Kidney (tissue), 2 donors: ENCODE results near the gene AP3M1. TPM values are rescaled to one million over a fixed set of nuclear protein-coding genes. Genes with fewer than 3 reads are reported as not detected.

Source experiments
- polyA plus RNA-seq: library from polyadenylated mRNA; stranded (reverse); fragments of 350-450 nt; fragmentation: Illumina TruSeq; extraction: RNeasy Lipid Tissue Mini Kit (QIAGEN cat#74804); gene quantifications from one replicate; pipeline ENCODE4 v1.2.3, GENCODE V29; 2014; ENCODE audit warnings: low read depth, low replicate concordance; ENCODE audit not compliant: insufficient read depth
- total RNA-seq: library from RNA; stranded (reverse); fragmentation: NEBNext Ultra II Directional; extraction: Animal tissue kit (Norgen Biotek cat#: 25700); gene quantifications from one replicate; pipeline ENCODE4 v1.2.1, GENCODE V29; 2021
- donor health status: DM: yes; HTN: yes; CAD: no.

Gene AP3M1
- total and polyA plus RNA-seq, 2 donors from 2014 or later = 14.6 to 30.1 TPM

Other genes with a start within 250 kb of the AP3M1 start
- gene PLAU, start 239.7 kb downstream of the AP3M1 start, total RNA-seq = 40.8 TPM
- gene PLAU, start 239.7 kb downstream of the AP3M1 start, polyA plus RNA-seq = 82.5 TPM
- gene VCL, start 152.7 kb downstream of the AP3M1 start, total RNA-seq = 167 TPM
- gene VCL, start 152.7 kb downstream of the AP3M1 start, polyA plus RNA-seq = 23.8 TPM
- 33.0 TPM for gene ADK, start 393 bp upstream of the AP3M1 start, total RNA-seq
- gene ADK, start 393 bp upstream of the AP3M1 start, polyA plus RNA-seq = 38.3 TPM